ENCODE data around the gene JAG1. TPM values are rescaled to one million over a fixed set of nuclear protein-coding genes. Genes with fewer than 3 reads are reported as not detected.

Gene JAG1
- total and polyA plus RNA-seq, 2 of the 4 experiments (the other 2 are of a cell fraction): 10.2 to 22.6 TPM

GRCh38 chr20:10699941-10700340, 26.1 kb upstream of the JAG1 start:
- no peaks in the 10 kb centered on the region for H3K9me1 ChIP-seq (ENCODE audit: insufficient read depth, low read length)
- H4K5ac ChIP-seq (ENCODE audit: low read depth, low read length): no peak overlapping the region
- H3K4me3 ChIP-seq (ENCODE audit: insufficient read depth, low read depth, low read length): no peak overlapping the region
- no peak overlapping the region for H3K27ac ChIP-seq (ENCODE audit: insufficient read depth, low read length)
- no peak overlapping the region for H2BK120ac ChIP-seq (ENCODE audit: low read depth, low read length)
- DNase-seq (no peak), ATAC-seq (ENCODE audit: low read depth) (no peak)
- no peak overlapping the region for H2BK20ac ChIP-seq (ENCODE audit: low read depth, low read length)
- H3K9me3 ChIP-seq (ENCODE audit: control insufficient read depth, insufficient read depth, low read length): no peaks in the 10 kb centered on the region
- no peak overlapping the region for H3K23ac ChIP-seq (ENCODE audit: low read depth, low read length)
- CTCF ChIA-PET: no interaction called here
- POLR2A ChIA-PET (ENCODE audit: unreplicated experiment): no interaction called here
- WGBS, 2 experiments (ENCODE audit: extremely low coverage in 2 of 2, insufficient read length in 1 of 2): 83% methylated on average over 2 of the region's 2 CpGs; no CpG with 5 or more reads in 1 of the 2 experiments
- H3K56ac ChIP-seq (ENCODE audit: extremely low read depth, insufficient read depth, low read length): no peak overlapping the region
- TF ChIP-seq USF2 (IDR thresholded peaks at IDR 0.05; ENCODE audit: low read depth, low read length) (no peak), SMC3 (IDR thresholded peaks at IDR 0.05; ENCODE audit: low read depth, low read length) (no peak), CEBPB (IDR thresholded peaks at IDR 0.05; ENCODE audit: low read depth, low read length) (no peak), FOS (IDR thresholded peaks at IDR 0.05; ENCODE audit: low read depth, low read length) (no peak), RCOR1 (IDR thresholded peaks at IDR 0.05; ENCODE audit: insufficient replicate concordance, low read length) (no peak)
- H3K4ac ChIP-seq (ENCODE audit: low read depth, low read length): no peak overlapping the region
- no peak overlapping the region for H2AK5ac ChIP-seq (ENCODE audit: low read depth, low read length)
- H2BK5ac ChIP-seq (ENCODE audit: low read depth, low read length, poor library complexity, severe bottlenecking): no peak overlapping the region
- H3K9ac ChIP-seq (ENCODE audit: low read depth, low read length): no peak overlapping the region
- no peak overlapping the region for H2AFZ ChIP-seq (replicated peaks; ENCODE audit: low read length, poor library complexity)
- H2AK9ac ChIP-seq (replicated peaks; ENCODE audit: low read depth, low read length, poor library complexity): no peak overlapping the region
- no peak overlapping the region for H4K91ac ChIP-seq (ENCODE audit: insufficient read depth, low read depth, low read length)
- no TSS peak for BruUV-seq (replicated peaks)
- in situ Hi-C loops (cut with MboI; ENCODE audit: low sequenced_read_pairs): no loop called here
- no peaks in the 10 kb centered on the region for H4K20me1 ChIP-seq (ENCODE audit: insufficient read depth, low read length)
- H3K36me3 ChIP-seq (ENCODE audit: control insufficient read depth, insufficient read depth, low read length): no peaks in the 10 kb centered on the region
- no peaks in the 10 kb centered on the region for H3K79me1 ChIP-seq (ENCODE audit: low read depth in 1 of 2, low read length in 2 of 2)
- no peak overlapping the region for H2BK15ac ChIP-seq (ENCODE audit: low read depth, low read length)
- no peaks in the 10 kb centered on the region; the same call in 1 of the 2 replicates for H3K27me3 ChIP-seq (ENCODE audit: control insufficient read depth, insufficient read depth, low read length)
- H3K4me1 ChIP-seq (ENCODE audit: control insufficient read depth, insufficient read depth, low read length): no peaks in the 10 kb centered on the region
- intact Hi-C loops (cut with micrococcal nuclease): no loop called here
- dilution Hi-C loops (cut with HindIII; ENCODE audit: low sequenced_read_pairs, unreplicated experiment): no loop called here
- H3K18ac ChIP-seq (ENCODE audit: low read depth, low read length): no peak overlapping the region
- H4K8ac ChIP-seq (ENCODE audit: low read depth in 2 of 2, low read length in 2 of 2): no peak overlapping the region
- H3K14ac ChIP-seq (replicated peaks; ENCODE audit: low read depth, low read length): no peak overlapping the region
- no peak overlapping the region for H3K4me2 ChIP-seq (ENCODE audit: low read depth, low read length)

Measured in IMR-90 (cell line).